ACC112 (cell line): ENCODE data around the gene IDI2.
"Not testable (repeated sequence)": the region's sequence is repeated elsewhere in the genome, so short reads cannot be mapped to it uniquely, and the experiment has no call there.

Source experiments
- H2AFZ ChIP-seq: fragments of 200-600 bp; sonication (generic); one replicate; pipeline ENCODE4 v1.6.0; 2017; ENCODE audit warnings: antibody characterized with exemption, low read length; ENCODE audit not compliant: unreplicated experiment
- H3K27ac ChIP-seq: fragments of 200-600 bp; sonication (generic); 2 replicates; pipeline ENCODE4 v1.5.1; 2014; ENCODE audit warnings: low read depth, mild to moderate bottlenecking, antibody characterized with exemption, low read length, moderate library complexity
- H3K27me3 ChIP-seq: fragments of 200-600 bp; sonication (generic); 2 replicates; pipeline ENCODE4 v1.6.1; 2014; ENCODE audit warnings: mild to moderate bottlenecking, antibody characterized with exemption, low read length, moderate library complexity, mixed read lengths; ENCODE audit not compliant: insufficient read depth
- H3K36me3 ChIP-seq: fragments of 200-600 bp; sonication (generic); 2 replicates; pipeline ENCODE4 v1.6.1; 2016; ENCODE audit warnings: mild to moderate bottlenecking, antibody characterized with exemption, low read length, moderate library complexity, mixed read lengths; ENCODE audit not compliant: insufficient read depth
- H3K4me1 ChIP-seq: fragments of 200-600 bp; sonication (generic); one replicate; pipeline ENCODE4 v1.6.1; 2016; ENCODE audit warnings: low read length, mixed read lengths; ENCODE audit not compliant: insufficient read depth, unreplicated experiment, control insufficient read depth
- H3K4me3 ChIP-seq: fragments of 200-600 bp; sonication (generic); 2 replicates; pipeline ENCODE4 v1.5.1; 2014; ENCODE audit warnings: mild to moderate bottlenecking, low read depth, low read length
- H3K79me2 ChIP-seq: fragments of 200-600 bp; sonication (generic); one replicate; pipeline ENCODE4 v1.6.0; 2016; ENCODE audit warnings: low read length; ENCODE audit not compliant: control insufficient read depth, unreplicated experiment, insufficient read depth

Gene IDI2

DNA sequence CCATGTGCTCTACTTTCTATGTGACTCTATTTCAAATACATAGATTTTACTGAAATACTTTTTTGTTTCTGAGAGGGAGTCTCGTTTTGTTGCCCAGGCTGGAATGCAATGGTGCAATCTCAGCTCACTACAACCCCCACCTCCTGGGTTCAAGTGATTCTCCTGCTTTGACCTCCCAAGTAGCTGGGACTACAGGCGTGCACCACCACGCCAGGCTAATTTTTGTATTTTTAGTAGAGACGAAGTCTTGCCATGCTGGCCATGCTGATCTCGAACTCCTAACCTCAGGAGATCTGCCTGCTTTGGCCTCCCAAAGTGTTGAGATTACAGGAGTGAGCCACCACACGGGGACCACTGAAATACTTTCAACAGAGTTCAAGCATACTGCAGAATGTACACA is 19.8 kb upstream of the IDI2 start:
- H3K36me3 ChIP-seq, result peaks cover 25% of the 10 kb centered on the region
- no peaks in the 10 kb centered on the region for H3K27me3 ChIP-seq
- H3K79me2 ChIP-seq, result peaks cover 44% of the 10 kb centered on the region
- H2AFZ ChIP-seq, result no peak overlapping the region
- H3K27ac ChIP-seq, result no peak overlapping the region
- no peak overlapping the region for H3K4me3 ChIP-seq
- peaks cover 3% of the 10 kb centered on the region for H3K4me1 ChIP-seq

DNA sequence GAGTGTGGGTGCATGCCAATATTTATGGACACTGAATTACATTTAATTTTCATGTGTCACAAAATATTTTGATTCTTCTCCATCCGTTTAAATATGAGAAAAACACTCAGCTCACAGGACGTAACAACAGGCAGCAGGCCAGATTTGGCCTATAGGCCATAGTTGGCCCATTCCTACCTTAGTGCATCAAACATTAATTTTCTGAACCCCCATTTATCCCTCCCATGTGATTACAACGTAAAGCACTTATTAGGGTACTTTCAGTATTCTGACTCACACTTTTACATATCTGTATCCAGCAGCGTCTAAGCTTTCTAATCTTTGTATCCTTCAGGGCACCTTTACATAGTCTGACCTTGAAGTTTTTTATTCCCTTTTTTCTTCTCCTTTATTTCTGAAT is 19.3 kb upstream of the IDI2 start:
- H3K4me1 ChIP-seq, result peaks cover 3% of the 10 kb centered on the region
- H3K79me2 ChIP-seq, result peaks cover 44% of the 10 kb centered on the region
- no peaks in the 10 kb centered on the region for H3K27me3 ChIP-seq
- no peak overlapping the region for H3K27ac ChIP-seq
- peaks cover 25% of the 10 kb centered on the region for H3K36me3 ChIP-seq
- H2AFZ ChIP-seq, result no peak overlapping the region
- no peak overlapping the region for H3K4me3 ChIP-seq

DNA sequence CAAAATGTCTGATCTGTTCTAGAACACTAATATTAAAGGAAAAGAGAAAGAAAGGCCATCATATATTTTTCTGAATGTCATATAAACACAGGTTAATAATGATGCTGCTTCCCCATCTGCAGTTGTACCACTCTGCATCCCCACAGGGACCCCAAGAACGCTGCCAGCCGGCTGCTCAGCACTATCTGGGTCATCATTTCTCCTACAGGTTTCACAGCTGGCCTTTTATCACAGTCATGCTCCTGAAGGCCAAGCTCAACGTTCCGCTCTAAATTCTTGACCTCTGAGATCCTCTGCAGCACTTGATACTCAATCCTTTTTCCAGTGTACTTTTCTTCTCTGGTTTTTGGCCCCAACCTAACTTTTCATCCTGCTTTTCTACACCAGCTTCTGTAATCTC is 18.5 kb upstream of the IDI2 start:
- peaks cover 25% of the 10 kb centered on the region for H3K36me3 ChIP-seq
- H3K4me1 ChIP-seq, result peaks cover 3% of the 10 kb centered on the region
- H3K27ac ChIP-seq, result no peak overlapping the region
- H3K4me3 ChIP-seq, result no peak overlapping the region
- H3K27me3 ChIP-seq, result no peaks in the 10 kb centered on the region
- H2AFZ ChIP-seq, result no peak overlapping the region
- peaks cover 42% of the 10 kb centered on the region for H3K79me2 ChIP-seq

DNA sequence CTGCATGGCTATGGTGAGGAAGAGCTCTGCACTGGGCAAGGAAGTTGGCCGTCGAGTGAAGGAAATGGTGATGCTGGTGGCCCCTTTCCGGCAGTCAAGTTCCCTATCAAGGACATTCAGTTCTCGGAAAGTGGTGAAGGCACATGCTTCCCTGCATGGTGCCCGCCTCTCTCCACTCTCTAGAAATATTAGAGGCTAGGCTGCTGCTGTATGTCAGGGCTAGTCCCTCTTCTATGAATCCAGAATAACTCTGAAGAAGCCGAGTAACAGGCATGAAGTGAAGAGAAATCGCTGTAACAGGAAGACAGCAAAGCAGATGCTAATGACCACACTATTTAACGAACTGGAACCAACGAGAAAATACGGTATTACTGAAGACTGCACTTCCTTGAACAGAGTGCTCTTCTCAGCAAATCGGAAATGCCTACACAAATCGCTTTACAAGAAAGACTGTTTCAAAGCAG is 17.9 kb upstream of the IDI2 start:
- peaks cover 3% of the 10 kb centered on the region for H3K4me1 ChIP-seq
- peaks cover 42% of the 10 kb centered on the region for H3K79me2 ChIP-seq
- no peak overlapping the region for H3K27ac ChIP-seq
- no peaks in the 10 kb centered on the region for H3K27me3 ChIP-seq
- no peak overlapping the region for H3K4me3 ChIP-seq
- H2AFZ ChIP-seq, result no peak overlapping the region
- peaks cover 25% of the 10 kb centered on the region for H3K36me3 ChIP-seq

DNA sequence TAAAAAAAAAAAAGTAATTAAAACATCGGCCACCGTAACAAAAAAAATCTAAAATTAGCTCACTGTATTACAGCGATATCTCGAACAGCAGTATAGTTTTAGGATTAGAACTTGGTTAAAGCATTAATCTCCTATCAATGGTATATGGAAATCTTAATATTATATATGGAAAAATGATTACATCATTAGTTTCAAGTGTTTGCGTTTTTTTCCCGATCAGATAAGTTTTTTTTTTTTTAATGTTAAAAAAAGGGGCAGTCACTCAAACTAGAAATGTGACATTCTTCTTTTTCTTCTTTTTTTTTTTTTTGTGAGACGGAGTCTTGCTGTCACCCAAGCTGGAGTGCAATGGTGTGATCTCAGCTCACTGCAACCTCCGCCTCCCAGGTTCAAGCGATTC is 15.9 kb upstream of the IDI2 start:
- Histone ChIP-seq H3K27ac (no peak overlapping the region), H3K36me3 (peaks cover 25% of the 10 kb centered on the region), H3K79me2 (peaks cover 30% of the 10 kb centered on the region), H3K4me3 (no peak overlapping the region), H3K27me3 (no peaks in the 10 kb centered on the region), H3K4me1 (peaks cover 3% of the 10 kb centered on the region), H2AFZ (no peak overlapping the region)

DNA sequence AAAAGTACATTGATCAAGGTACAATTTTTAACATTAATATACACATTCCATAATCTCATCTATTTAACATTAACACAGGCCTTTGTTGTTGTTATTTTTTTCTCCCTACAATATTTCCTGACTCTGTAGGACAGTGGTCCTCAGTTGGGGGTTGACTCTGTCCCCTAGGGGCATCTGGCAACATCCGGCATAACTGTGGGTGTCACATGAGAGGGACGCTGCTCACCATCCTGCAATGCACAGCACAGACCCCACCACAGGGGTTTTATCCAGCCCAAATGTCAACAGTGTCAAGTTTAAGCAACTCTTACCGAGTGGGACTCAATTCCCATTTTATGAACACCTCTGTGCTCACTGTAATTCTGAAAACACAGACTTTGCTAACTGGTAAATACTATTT is 14.5 kb upstream of the IDI2 start:
- Histone ChIP-seq H3K4me3 (no peak overlapping the region), H3K27me3 (no peaks in the 10 kb centered on the region), H3K27ac (no peak overlapping the region), H2AFZ (no peak overlapping the region), H3K4me1 (peaks cover 3% of the 10 kb centered on the region), H3K36me3 (peaks cover 20% of the 10 kb centered on the region), H3K79me2 (peaks cover 16% of the 10 kb centered on the region)

DNA sequence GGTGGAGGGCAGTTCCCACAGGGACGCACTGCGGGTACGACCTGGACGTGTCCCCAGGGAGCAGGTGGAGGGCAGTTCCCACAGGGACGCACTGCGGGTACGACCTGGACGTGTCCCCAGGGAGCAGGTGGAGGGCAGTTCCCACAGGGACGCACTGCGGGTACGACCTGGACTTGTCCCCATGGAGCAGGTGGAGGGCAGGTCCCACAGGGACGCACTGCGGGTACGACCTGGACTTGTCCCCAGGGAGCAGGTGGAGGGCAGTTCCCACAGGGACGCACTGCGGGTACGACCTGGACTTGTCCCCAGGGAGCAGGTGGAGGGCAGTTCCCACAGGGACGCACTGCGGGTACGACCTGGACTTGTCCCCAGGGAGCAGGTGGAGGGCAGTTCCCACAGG is 13.1 kb upstream of the IDI2 start:
- not testable (repeated sequence) for H3K4me1 ChIP-seq, H2AFZ ChIP-seq, H3K79me2 ChIP-seq, H3K27ac ChIP-seq, H3K4me3 ChIP-seq, H3K27me3 ChIP-seq
- H3K36me3 ChIP-seq, result peaks cover 19% of the 10 kb centered on the region

DNA sequence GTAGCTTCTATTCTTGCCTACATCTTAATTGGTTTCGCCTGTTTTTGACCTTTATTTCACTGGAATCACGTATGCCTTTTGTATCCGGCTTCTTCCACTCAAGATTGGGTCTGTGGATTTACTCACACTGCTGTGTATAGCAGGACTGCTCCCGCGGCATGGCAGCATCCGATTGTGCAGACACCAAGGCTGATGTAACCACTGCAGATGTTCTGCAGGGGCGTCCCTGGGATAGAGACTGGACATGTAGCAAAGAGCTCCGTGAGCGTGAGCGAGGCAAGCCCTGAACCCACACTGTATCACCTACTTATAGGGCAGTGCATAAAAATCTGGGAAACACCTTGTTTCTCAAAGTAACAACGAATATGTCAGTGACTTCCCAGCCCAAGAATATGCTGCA is 11.4 kb upstream of the IDI2 start:
- H3K36me3 ChIP-seq, result peaks cover 7% of the 10 kb centered on the region; the same call in 1 of the 2 replicates
- no peak overlapping the region for H3K27ac ChIP-seq
- H3K79me2 ChIP-seq, result no peaks in the 10 kb centered on the region
- H2AFZ ChIP-seq, result no peak overlapping the region
- no peaks in the 10 kb centered on the region for H3K27me3 ChIP-seq
- no peak overlapping the region for H3K4me3 ChIP-seq
- H3K4me1 ChIP-seq, result no peaks in the 10 kb centered on the region

DNA sequence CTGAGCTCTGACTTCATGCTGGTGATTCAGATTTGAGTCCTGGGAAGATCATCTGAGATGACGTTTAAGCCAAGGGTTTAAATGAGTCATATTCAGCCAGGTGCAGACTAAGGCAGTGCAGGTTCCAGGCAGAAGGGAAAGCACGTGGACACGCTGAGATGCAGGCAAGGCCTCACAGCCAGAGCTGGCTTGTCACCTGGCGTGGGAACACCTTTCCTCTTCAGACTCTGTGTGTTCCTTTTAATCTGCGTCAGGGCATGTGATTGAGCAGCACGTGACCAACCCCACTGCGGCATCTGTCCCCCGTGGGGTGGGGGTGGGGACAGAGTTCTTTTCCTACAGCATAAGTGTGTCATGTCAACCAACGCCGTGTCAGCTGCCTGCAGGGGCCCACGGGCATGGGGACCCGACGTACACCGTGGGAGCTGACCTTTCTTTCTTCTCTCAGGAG is 10.7 kb upstream of the IDI2 start:
- Histone ChIP-seq H3K36me3 (peaks cover 4% of the 10 kb centered on the region; the same call in 1 of the 2 replicates), H3K79me2 (no peaks in the 10 kb centered on the region), H3K4me1 (no peaks in the 10 kb centered on the region), H3K27me3 (no peaks in the 10 kb centered on the region), H3K27ac (no peak overlapping the region), H3K4me3 (no peak overlapping the region), H2AFZ (no peak overlapping the region)

DNA sequence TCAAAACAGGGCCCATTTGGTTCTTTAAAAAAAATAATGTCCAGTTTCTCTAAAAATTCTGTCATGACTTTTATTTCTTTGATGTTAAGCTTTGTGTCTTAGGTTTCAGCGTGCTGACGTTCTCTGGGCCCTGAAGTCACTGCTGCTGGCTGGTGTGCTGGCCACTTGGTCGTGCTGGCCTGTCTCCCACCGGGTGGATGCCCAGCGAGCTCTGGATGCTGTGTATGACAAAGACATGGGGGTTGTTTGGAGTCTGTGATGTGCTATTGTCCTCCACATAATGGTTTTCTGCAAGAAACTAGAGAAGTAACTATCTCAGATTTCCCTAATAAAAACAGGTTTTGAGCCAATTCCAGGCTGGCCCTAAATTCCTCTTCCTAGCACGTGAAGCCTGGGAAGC is 9.5 kb upstream of the IDI2 start:
- Histone ChIP-seq H3K4me1 (no peaks in the 10 kb centered on the region), H3K79me2 (no peaks in the 10 kb centered on the region), H3K27ac (no peak overlapping the region), H2AFZ (no peak overlapping the region), H3K36me3 (no peaks in the 10 kb centered on the region), H3K4me3 (no peak overlapping the region), H3K27me3 (no peaks in the 10 kb centered on the region)

DNA sequence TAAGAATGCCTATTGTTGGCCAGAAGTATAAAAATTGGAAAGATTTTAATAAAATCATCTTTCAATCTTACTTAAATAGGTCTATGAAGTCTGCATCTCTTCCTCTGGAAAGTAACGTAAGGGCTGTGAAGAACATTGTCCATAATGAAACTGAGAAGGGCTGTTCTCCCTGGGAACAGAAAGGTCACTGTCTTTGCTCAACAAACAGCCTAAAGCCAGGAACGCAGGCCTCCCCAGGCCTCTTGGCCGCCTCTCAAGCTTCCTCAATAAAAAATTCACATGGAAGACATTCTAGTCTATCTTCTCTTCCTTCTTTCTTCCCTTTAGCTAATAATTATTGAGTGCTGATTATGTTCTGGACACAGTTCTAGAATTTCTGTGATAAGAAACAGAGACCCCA is 9.1 kb upstream of the IDI2 start:
- H3K79me2 ChIP-seq, result no peaks in the 10 kb centered on the region
- no peak overlapping the region for H3K4me3 ChIP-seq
- H3K27me3 ChIP-seq, result no peaks in the 10 kb centered on the region
- no peaks in the 10 kb centered on the region for H3K4me1 ChIP-seq
- no peak overlapping the region for H2AFZ ChIP-seq
- no peak overlapping the region for H3K27ac ChIP-seq
- H3K36me3 ChIP-seq, result no peaks in the 10 kb centered on the region
